Activated CD4-positive, alpha-beta T cell treated with anti-CD3 and anti-CD28 coated beads for 36 hours (primary cell): ENCODE data around the gene CALR. TPM values are rescaled to one million over a fixed set of nuclear protein-coding genes. Genes with fewer than 3 reads are reported as not detected.

Source experiments
- ATAC-seq: fragments of 200-7000 bp; cut with Tn5 transposase; one replicate; pipeline ENCODE4 v1.10.0; 2021; ENCODE audit warnings: mild to moderate bottlenecking, moderate library complexity
- CTCF ChIA-PET: fragments of 350-600 bp; sonication (Branson Sonifier 250); formaldehyde crosslinking; loops from one replicate; lab custom pipeline; 2021; ENCODE audit warnings: antibody characterized with exemption; lab: Charles Lee
- POLR2A ChIA-PET: fragments of 350-600 bp; sonication (Branson Sonifier 250); formaldehyde crosslinking; loops from one replicate; lab custom pipeline; 2021; ENCODE audit warnings: antibody characterized with exemption, inconsistent platforms; lab: Charles Lee
- DNase-seq: peaks from one replicate; pipeline ENCODE4 v3.0.0-alpha.2; 2020
- H3K27ac Mint-ChIP-seq: one replicate; pipeline ENCODE4 v1.8.0; 2021; ENCODE audit warnings: mixed read lengths
- H3K27me3 Mint-ChIP-seq: one replicate; pipeline ENCODE4 v1.8.0; 2021; ENCODE audit warnings: mixed read lengths
- H3K36me3 Mint-ChIP-seq: one replicate; pipeline ENCODE4 v1.8.0; 2021; ENCODE audit warnings: low read depth, mixed read lengths
- H3K4me1 Mint-ChIP-seq: one replicate; pipeline ENCODE4 v1.8.0; 2021; ENCODE audit warnings: mixed read lengths
- H3K4me3 Mint-ChIP-seq: one replicate; pipeline ENCODE4 v1.8.0; 2021; ENCODE audit warnings: mild to moderate bottlenecking, moderate library complexity, mixed read lengths
- H3K9me3 Mint-ChIP-seq: one replicate; pipeline ENCODE4 v1.8.0; 2021; ENCODE audit warnings: low read depth, mixed read lengths
- intact Hi-C, 2 experiments: fragments of 100-400 bp; cut with DNase I in 1 of 2; cut with micrococcal nuclease in 1 of 2; formaldehyde crosslinking; loops; one replicate each; pipeline versions ENCODE4 v1.14.2 to v1.15.1; 2022 to 2024; cut with DNase I, micrococcal nuclease
- microRNA-seq: library from miRNA; unstranded; fragments of <30 nt; microRNA quantifications from one replicate; pipeline ENCODE4 v1.2.0, GENCODE V29; 2021; ENCODE audit warnings: borderline replicate concordance
- total RNA-seq, 2 experiments: library from RNA; stranded (reverse); gene quantifications; one replicate each; pipeline ENCODE4 v1.2.3, GENCODE V29; 2021

Gene CALR
- total RNA-seq, 2 experiments from 2014 or later: 557 to 569 TPM

DNA sequence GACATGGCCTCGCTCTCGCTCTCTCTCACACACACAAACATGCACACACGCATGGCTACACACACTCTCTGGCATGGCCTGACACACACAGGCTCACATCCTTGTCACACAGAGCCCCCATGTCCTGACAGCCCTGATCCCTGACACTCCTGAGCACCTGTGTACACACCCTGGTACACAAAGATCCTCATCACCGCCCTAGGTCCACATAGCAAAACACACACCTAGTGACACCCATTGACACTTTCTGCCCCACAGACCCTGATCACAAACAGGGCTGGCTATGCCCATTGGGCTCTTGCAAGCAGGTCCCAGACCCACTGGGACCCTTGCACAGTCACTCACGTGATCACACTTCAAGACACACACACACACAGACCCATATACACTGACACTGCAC lies 52.9 kb downstream of the CALR start:
- no peak for ATAC-seq
- ChIA-PET POLR2A (no interaction called here), CTCF (interaction anchor here (0.9 kb wide), 1 partner anchor 42 kb away, joined by 3 read pairs; no protein-coding TSS in a partner anchor)
- Mint-ChIP-seq H3K36me3 (no peaks in the 10 kb centered on the region), H3K4me1 (peaks cover 7% of the 10 kb centered on the region), H3K4me3 (no peak overlapping the region), H3K27ac (no peak overlapping the region), H3K9me3 (no peaks in the 10 kb centered on the region), H3K27me3 (peaks cover 5% of the 10 kb centered on the region)
- DNase-seq: no peak
- intact Hi-C loops: no loop called here

DNA sequence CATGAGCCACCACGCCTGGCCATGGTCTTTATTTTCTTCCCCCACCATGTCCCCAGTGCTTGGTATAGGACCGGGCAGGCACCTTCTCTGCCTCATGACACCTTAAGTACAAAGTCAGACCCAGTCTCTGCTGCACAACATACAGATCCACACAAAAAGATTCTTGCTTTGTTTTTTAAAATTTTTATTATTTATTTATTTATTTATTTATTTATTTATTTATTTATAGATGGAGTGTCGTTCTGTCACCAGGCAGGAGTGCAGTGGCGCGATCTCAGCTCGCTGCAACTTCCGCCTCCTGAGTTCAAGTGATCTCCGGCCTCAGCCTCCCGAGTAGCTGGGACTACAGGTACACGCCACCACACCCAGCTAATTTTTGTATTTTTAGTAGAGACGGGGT lies 54.3 kb downstream of the CALR start:
- DNase-seq (no peak), ATAC-seq (no peak)
- no peak overlapping the region for H3K4me3 Mint-ChIP-seq
- H3K4me1 Mint-ChIP-seq: peaks cover 7% of the 10 kb centered on the region
- intact Hi-C loops: loop anchor here in 1 of 2 experiments (1.0 kb wide), 1 partner anchor 34 kb away; no protein-coding TSS in a partner anchor
- ChIA-PET CTCF (interaction anchor here (0.6 kb wide), 1 partner anchor 164 kb away, joined by 3 read pairs; no protein-coding TSS in a partner anchor), POLR2A (no interaction called here)
- H3K9me3 Mint-ChIP-seq: no peaks in the 10 kb centered on the region
- peaks cover 5% of the 10 kb centered on the region for H3K27me3 Mint-ChIP-seq
- H3K27ac Mint-ChIP-seq: no peak overlapping the region
- no peaks in the 10 kb centered on the region for H3K36me3 Mint-ChIP-seq

DNA sequence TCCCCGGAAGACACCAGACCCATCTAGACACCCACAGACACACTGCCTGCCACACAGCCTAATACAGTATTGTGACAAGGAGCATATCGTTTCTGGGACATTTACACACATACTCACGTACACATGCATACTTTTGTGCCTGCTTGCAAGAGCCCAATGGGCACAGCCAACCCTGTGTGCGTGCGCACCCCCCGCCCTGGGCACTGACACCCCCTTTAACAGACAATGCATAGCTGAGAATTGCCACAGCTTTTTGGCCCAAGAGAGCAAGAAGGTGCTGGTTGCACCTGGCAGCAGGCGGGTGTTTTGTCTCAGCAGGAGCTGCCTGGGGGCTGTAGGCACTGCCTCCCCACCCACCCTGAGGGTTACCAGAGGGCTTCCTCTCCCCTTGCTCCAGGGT lies 55.2 kb downstream of the CALR start:
- no peak overlapping the region for H3K4me3 Mint-ChIP-seq
- no peaks in the 10 kb centered on the region for H3K36me3 Mint-ChIP-seq
- no peak for DNase-seq
- intact Hi-C loops: loop anchor here in 1 of 2 experiments (1.0 kb wide), 1 partner anchor 33 kb away; no protein-coding TSS in a partner anchor
- no peak overlapping the region for H3K27ac Mint-ChIP-seq
- no peaks in the 10 kb centered on the region for H3K9me3 Mint-ChIP-seq
- no peak for ATAC-seq
- ChIA-PET POLR2A (no interaction called here), CTCF (interaction anchor here (1.0 to 1.4 kb wide), 2 partner anchors 17 to 20 kb away, joined by 3 to 5 read pairs; no protein-coding TSS in a partner anchor)
- peaks cover 7% of the 10 kb centered on the region for H3K4me1 Mint-ChIP-seq
- peaks cover 5% of the 10 kb centered on the region for H3K27me3 Mint-ChIP-seq

Small RNA genes lying within 50 kb of the gene (microRNA-seq; reads per million reads assigned to microRNA genes)
- not detected for gene MIR5695
- 4.6 reads per million, percentile 12 among the genes with 10 or more reads in this experiment for gene MIR6515

Other genes starting within 250 kb of the CALR start
- gene FBXW9, start 242.0 kb upstream of the CALR start, total RNA-seq: 1 to 10 TPM; 8.3 to 8.8 TPM
- gene TNPO2, start 214.7 kb upstream of the CALR start, total RNA-seq: 100 to 1,000 TPM in 1 of 2 experiments, 10 to 100 TPM in 1; 84.8 to 101 TPM
- gene TRIR, start 203.9 kb upstream of the CALR start, total RNA-seq: 100 to 1,000 TPM; 160 to 215 TPM
- 10 to 100 TPM; 53.7 to 61.9 TPM for gene GET3, start 201.1 kb upstream of the CALR start, total RNA-seq
- not detected for gene BEST2, start 186.8 kb upstream of the CALR start, total RNA-seq
- 10 to 100 TPM; 20.4 to 20.9 TPM for gene HOOK2, start 163.1 kb upstream of the CALR start, total RNA-seq
- gene JUNB, start 147.1 kb upstream of the CALR start, total RNA-seq: 100 to 1,000 TPM; 375 to 412 TPM
- 100 to 1,000 TPM; 261 to 325 TPM for gene PRDX2, start 136.8 kb upstream of the CALR start, total RNA-seq
- 10 to 100 TPM; 31.0 to 48.2 TPM for gene THSD8, start 136.5 kb upstream of the CALR start, total RNA-seq
- gene RNASEH2A, start 132.0 kb upstream of the CALR start, total RNA-seq: 10 to 100 TPM; 27.0 to 51.1 TPM
- gene RTBDN, start 104.0 kb upstream of the CALR start, total RNA-seq: not detected
- gene MAST1, start 100.1 kb upstream of the CALR start, total RNA-seq: 1 to 10 TPM; 1.8 to 2.7 TPM
- 10 to 100 TPM; 22.5 to 24.3 TPM for gene DNASE2, start 57.2 kb upstream of the CALR start, total RNA-seq
- under 1 TPM; 0.18 to 0.37 TPM for gene KLF1, start 51.4 kb upstream of the CALR start, total RNA-seq
- 10 to 100 TPM; 36.2 to 41.1 TPM for gene GCDH, start 47.4 kb upstream of the CALR start, total RNA-seq
- 1 to 10 TPM; 2.7 to 3.5 TPM for gene SYCE2, start 19.3 kb upstream of the CALR start, total RNA-seq
- gene FARSA, start 4.9 kb upstream of the CALR start, total RNA-seq: 100 to 1,000 TPM; 120 to 142 TPM
- 100 to 1,000 TPM; 189 to 265 TPM for gene RAD23A, start 7.3 kb downstream of the CALR start, total RNA-seq
- gene GADD45GIP1, start 18.6 kb downstream of the CALR start, total RNA-seq: 10 to 100 TPM; 31.1 to 36.3 TPM
- under 1 TPM; 0.21 to 0.25 TPM for gene DAND5, start 31.0 kb downstream of the CALR start, total RNA-seq
- 1 to 10 TPM; 4.3 to 4.8 TPM for gene NFIX, start 56.9 kb downstream of the CALR start, total RNA-seq
- gene LYL1, start 164.2 kb downstream of the CALR start, total RNA-seq: 1 to 10 TPM; 2.0 to 2.5 TPM
- 10 to 100 TPM; 73.0 to 96.1 TPM for gene TRMT1, start 178.1 kb downstream of the CALR start, total RNA-seq
- gene NACC1, start 179.7 kb downstream of the CALR start, total RNA-seq: 10 to 100 TPM; 77.5 to 84.5 TPM
- gene STX10, start 211.8 kb downstream of the CALR start, total RNA-seq: 10 to 100 TPM; 64.8 to 71.4 TPM
- 100 to 1,000 TPM; 109 to 118 TPM for gene IER2, start 211.8 kb downstream of the CALR start, total RNA-seq